Common myeloid progenitor, CD34-positive (primary cell): ENCODE measurements around the gene CMTM1.

Source experiments
- CTCF ChIA-PET: fragments of 350-600 bp; sonication (Branson Sonifier 250); formaldehyde crosslinking; loops from one replicate; lab custom pipeline; 2021; ENCODE audit warnings: antibody characterized with exemption; lab: Charles Lee
- POLR2A ChIA-PET: fragments of 350-600 bp; sonication (Branson Sonifier 250); formaldehyde crosslinking; loops from one replicate; lab custom pipeline; 2021; ENCODE audit warnings: antibody characterized with exemption; lab: Charles Lee
- DNase-seq, 3 donors: peaks; one replicate each; pipeline versions ENCODE4 v3.0.0 to v3.0.0-alpha.2; 2013
- H3K27ac ChIP-seq, 2 experiments: 1 replicate in 1 of 2; 2 replicates in 1 of 2; pipeline ENCODE4 v1.7.0; 2013; ENCODE audit warnings: inconsistent platforms in 2 of 2, low read length in 2 of 2, mild to moderate bottlenecking in 2 of 2, low read depth in 1 of 2, moderate library complexity in 1 of 2; ENCODE audit not compliant: severe bottlenecking in 2 of 2, insufficient read depth in 1 of 2, poor library complexity in 1 of 2
- H3K27me3 ChIP-seq, 5 experiments: replicated peaks in 2 of 5; 1 replicate in 3 of 5; 2 replicates in 2 of 5; pipeline versions ENCODE4 v1.6.1 to v1.7.0; 2013; ENCODE audit warnings: low read length in 4 of 5, mild to moderate bottlenecking in 2 of 5, moderate library complexity in 2 of 5, inconsistent platforms in 1 of 5; ENCODE audit not compliant: insufficient read depth in 5 of 5, control insufficient read depth in 4 of 5
- H3K36me3 ChIP-seq, 4 experiments: 1 replicate in 2 of 4; 2 replicates in 2 of 4; pipeline versions ENCODE4 v1.6.1 to v1.7.0; 2013; ENCODE audit warnings: low read length in 3 of 4, control low read depth in 1 of 4, mild to moderate bottlenecking in 1 of 4; ENCODE audit not compliant: control insufficient read depth in 4 of 4, insufficient read depth in 4 of 4
- H3K4me1 ChIP-seq, 4 experiments: 1 replicate in 3 of 4; 2 replicates in 1 of 4; pipeline versions ENCODE4 v1.6.1 to v1.7.1; 2013; ENCODE audit warnings: low read length in 3 of 4, mild to moderate bottlenecking in 3 of 4, control low read depth in 1 of 4, inconsistent platforms in 1 of 4, moderate library complexity in 1 of 4; ENCODE audit not compliant: control insufficient read depth in 4 of 4, insufficient read depth in 4 of 4; ENCODE audit errors: control extremely low read depth in 1 of 4
- H3K4me3 ChIP-seq, 7 experiments: 1 replicate in 4 of 7; 2 replicates in 3 of 7; pipeline versions ENCODE4 v1.5.1 to v1.7.0; 2013; ENCODE audit warnings: mild to moderate bottlenecking in 7 of 7, low read length in 6 of 7, moderate library complexity in 6 of 7, inconsistent platforms in 2 of 7, low read depth in 2 of 7, control low read depth in 1 of 7; ENCODE audit not compliant: insufficient read depth in 4 of 7, control insufficient read depth in 1 of 7; ENCODE audit errors: extremely low read depth in 1 of 7
- H3K9me3 ChIP-seq, 5 experiments: 1 replicate in 4 of 5; 2 replicates in 1 of 5; pipeline versions ENCODE4 v1.6.1 to v1.7.1; 2013; ENCODE audit warnings: low read length in 4 of 5, mild to moderate bottlenecking in 2 of 5, inconsistent platforms in 1 of 5, low read depth in 1 of 5, moderate library complexity in 1 of 5; ENCODE audit not compliant: control insufficient read depth in 4 of 5, insufficient read depth in 2 of 5; ENCODE audit errors: control extremely low read depth in 1 of 5
- WGBS: methylation state at CpG from one replicate; pipeline ENCODE4 v1.1.5; 2013; ENCODE audit not compliant: insufficient coverage; 5-methylcytosine and 5-hydroxymethylcytosine counted together

CMTM1 gene

GRCh38 chr16:66544016-66544757, 22.1 kb upstream of the CMTM1 start:
- H3K4me1 ChIP-seq, result peaks cover 8 to 35% (median 31%) of the 10 kb centered on the region in 4 experiments
- POLR2A ChIA-PET, result interaction anchor here (1.0 kb wide), 1 partner anchor 21 kb away, joined by 3 read pairs; no protein-coding TSS in a partner anchor
- H3K9me3 ChIP-seq, result no peaks in the 10 kb centered on the region
- 57% methylated on average over 4 of the region's 7 CpGs for WGBS
- H3K27me3 ChIP-seq, result no peaks in the 10 kb centered on the region
- H3K4me3 ChIP-seq, result no peak overlapping the region
- H3K36me3 ChIP-seq, result peaks cover 0 to 3% (median 0%) of the 10 kb centered on the region in 4 experiments
- CTCF ChIA-PET, result interaction anchor here (1.2 to 12.6 kb wide), 7 partner anchors 11 to 67 kb away, joined by 3 to 168 read pairs (median 5); no protein-coding TSS in a partner anchor
- H3K27ac ChIP-seq, result no peak overlapping the region
- no peak for DNase-seq

GRCh38 chr16:66547101-66547989, 18.9 kb upstream of the CMTM1 start:
- Histone ChIP-seq H3K27me3 (no peaks in the 10 kb centered on the region), H3K27ac (no peak overlapping the region), H3K4me3 (no peak overlapping the region), H3K4me1 (peaks cover 11 to 59% (median 49%) of the 10 kb centered on the region in 4 experiments), H3K36me3 (no peaks in the 10 kb centered on the region), H3K9me3 (no peaks in the 10 kb centered on the region)
- CTCF ChIA-PET, result interaction anchor here (0.8 to 12.6 kb wide), 16 partner anchors 8 to 138 kb away, joined by 3 to 168 read pairs (median 5); partner anchors contain the start of gene CMTM2
- 91% methylated on average over 5 of the region's 5 CpGs for WGBS
- DNase-seq, result no peak
- POLR2A ChIA-PET, result interaction anchor here (2.5 to 6.0 kb wide), 2 partner anchors 24 to 57 kb away, joined by 5 to 52 read pairs; partner anchors contain the start of gene CMTM3

GRCh38 chr16:66548068-66548467, 18.2 kb upstream of the CMTM1 start:
- POLR2A ChIA-PET, result interaction anchor here (0.7 to 6.0 kb wide), 3 partner anchors 25 to 57 kb away, joined by 3 to 52 read pairs (median 5); partner anchors contain the start of gene CMTM3
- H3K27ac ChIP-seq, result no peak overlapping the region
- H3K9me3 ChIP-seq, result no peaks in the 10 kb centered on the region
- peaks cover 12 to 66% (median 55%) of the 10 kb centered on the region in 4 experiments for H3K4me1 ChIP-seq
- no peak for DNase-seq
- H3K4me3 ChIP-seq, result no peak overlapping the region
- CTCF ChIA-PET, result interaction anchor here (0.9 to 12.6 kb wide), 17 partner anchors 9 to 139 kb away, joined by 3 to 168 read pairs (median 5); partner anchors contain the start of genes CMTM1 and CMTM2
- 100% methylated on average over 4 of the region's 4 CpGs for WGBS
- H3K36me3 ChIP-seq, result no peaks in the 10 kb centered on the region
- no peaks in the 10 kb centered on the region for H3K27me3 ChIP-seq

GRCh38 chr16:66548868-66549267, 17.4 kb upstream of the CMTM1 start:
- Histone ChIP-seq H3K27ac (peak overlapping the region in 1 of 2 experiments; percentile 87), H3K4me1 (peaks cover 18 to 67% (median 61%) of the 10 kb centered on the region in 4 experiments), H3K27me3 (no peaks in the 10 kb centered on the region), H3K4me3 (peak overlapping the region in 5 of 7 experiments; percentile 64 to 83 (median 76)), H3K9me3 (no peaks in the 10 kb centered on the region), H3K36me3 (no peaks in the 10 kb centered on the region)
- POLR2A ChIA-PET, result interaction anchor here (1.0 to 6.0 kb wide), 3 partner anchors 9 to 56 kb away, joined by 3 to 52 read pairs (median 5); partner anchors contain the start of gene CMTM3
- CTCF ChIA-PET, result interaction anchor here (0.8 to 12.6 kb wide), 11 partner anchors 10 to 70 kb away, joined by 3 to 168 read pairs (median 6); partner anchors contain the start of genes CMTM1 and CMTM2
- DNase-seq, result no peak
- 86% methylated on average over 7 of the region's 9 CpGs for WGBS

- POLR2A ChIA-PET, result interaction anchor here (0.9 to 6.0 kb wide), 4 partner anchors 10 to 55 kb away, joined by 3 to 52 read pairs (median 4); partner anchors contain the start of gene CMTM3
- Histone ChIP-seq H3K27me3 (no peaks in the 10 kb centered on the region), H3K4me1 (peaks cover 20 to 66% (median 58%) of the 10 kb centered on the region in 4 experiments), H3K9me3 (no peaks in the 10 kb centered on the region), H3K4me3 (peak within 1 kb of the TSS; percentile 39 to 83 (median 72)), H3K36me3 (peaks cover 0 to 4% (median 0%) of the 10 kb centered on the region in 4 experiments), H3K27ac (peak within 1 kb of the TSS; percentile 66 to 87)
- CTCF ChIA-PET, result interaction anchor here (0.8 to 12.6 kb wide), 9 partner anchors 10 to 40 kb away, joined by 3 to 168 read pairs (median 9); partner anchors contain the start of genes CMTM1 and CMTM2
- 3% methylated on average over 73 of the region's 80 CpGs for WGBS
- peak; percentile 32 to 68 (median 57) for DNase-seq
Measured at GRCh38 chr16:66549284-66550131, 16.7 kb upstream of the CMTM1 start, which contains the start of gene TK2. TSS of gene TK2 (minus strand) at chr16:66550122. CDS start at chr16:66550061, 61 bp downstream.
